Mesodermal cell (in vitro differentiated cells): ENCODE results near the gene RXRA.

Experiments
- H3K27ac ChIP-seq: 2 replicates; pipeline ENCODE4 v1.7.0; 2013; ENCODE audit warnings: mild to moderate bottlenecking, low read depth, low read length, moderate library complexity; ENCODE audit not compliant: severe bottlenecking
- H3K36me3 ChIP-seq: 2 replicates; pipeline ENCODE4 v1.7.1; 2013; ENCODE audit warnings: mild to moderate bottlenecking, low read length, moderate library complexity; ENCODE audit not compliant: control insufficient read depth, insufficient read depth
- H3K4me1 ChIP-seq: one replicate; pipeline ENCODE4 v1.7.1; 2013; ENCODE audit warnings: mild to moderate bottlenecking, low read length; ENCODE audit not compliant: insufficient read depth, control insufficient read depth, poor library complexity, severe bottlenecking
- H3K4me3 ChIP-seq: 2 replicates; pipeline ENCODE4 v1.7.0; 2013; ENCODE audit warnings: low read length, control low read depth, mild to moderate bottlenecking; ENCODE audit not compliant: insufficient read depth, poor library complexity, severe bottlenecking; ENCODE audit errors: extremely low read depth
- H3K9me3 ChIP-seq: 2 replicates; pipeline ENCODE4 v1.7.1; 2013; ENCODE audit warnings: mild to moderate bottlenecking, low read length, moderate library complexity; ENCODE audit not compliant: control insufficient read depth
- WGBS, 2 experiments: methylation state at CpG; one replicate each; pipeline ENCODE4 v1.1.5; 2013; ENCODE audit warnings: missing lambda C conversion rate in 2 of 2; ENCODE audit not compliant: insufficient coverage in 2 of 2; 5-methylcytosine and 5-hydroxymethylcytosine counted together

The RXRA gene

GRCh38 chr9:134341929-134342745 is 15.9 kb downstream of the RXRA start:
- Histone ChIP-seq H3K36me3 (no peaks in the 10 kb centered on the region), H3K4me1 (peaks cover 11% of the 10 kb centered on the region), H3K9me3 (no peaks in the 10 kb centered on the region), H3K27ac (no peak overlapping the region), H3K4me3 (no peak overlapping the region)
- WGBS, 2 experiments = 93 to 97% methylated on average over 14 to 18 of the region's 19 CpGs

GRCh38 chr9:134342746-134343115 is 16.5 kb downstream of the RXRA start:
- peaks cover 10% of the 10 kb centered on the region for H3K4me1 ChIP-seq
- WGBS, 2 experiments = 93 to 100% methylated on average over 5 of the region's 7 CpGs
- H3K9me3 ChIP-seq = no peaks in the 10 kb centered on the region
- no peak overlapping the region for H3K4me3 ChIP-seq
- H3K36me3 ChIP-seq = no peaks in the 10 kb centered on the region
- no peak overlapping the region for H3K27ac ChIP-seq

GRCh38 chr9:134343637-134344036 is 17.4 kb downstream of the RXRA start:
- H3K36me3 ChIP-seq = no peaks in the 10 kb centered on the region
- WGBS, 2 experiments = 87 to 97% methylated on average over 14 to 16 of the region's 16 CpGs

GRCh38 chr9:134344068-134344799 is 18.0 kb downstream of the RXRA start:
- no peak overlapping the region for H3K27ac ChIP-seq
- H3K9me3 ChIP-seq = no peaks in the 10 kb centered on the region
- no peaks in the 10 kb centered on the region for H3K4me1 ChIP-seq
- 91 to 92% methylated on average over 12 to 14 of the region's 17 CpGs for WGBS, 2 experiments
- no peaks in the 10 kb centered on the region for H3K36me3 ChIP-seq
- no peak overlapping the region for H3K4me3 ChIP-seq

More at GRCh38 chr9:134343637-134344036, 17.4 kb downstream of the RXRA start:
- H3K9me3 ChIP-seq = no peaks in the 10 kb centered on the region
- no peak overlapping the region for H3K27ac ChIP-seq
- peaks cover 1% of the 10 kb centered on the region for H3K4me1 ChIP-seq
- no peak overlapping the region for H3K4me3 ChIP-seq

GRCh38 chr9:134344800-134345310 is 18.6 kb downstream of the RXRA start:
- Histone ChIP-seq H3K4me3 (no peak overlapping the region), H3K36me3 (no peaks in the 10 kb centered on the region), H3K9me3 (no peaks in the 10 kb centered on the region), H3K27ac (no peak overlapping the region), H3K4me1 (peaks cover 2% of the 10 kb centered on the region)
- 97 to 99% methylated on average over 8 to 12 of the region's 14 CpGs for WGBS, 2 experiments

- H3K36me3 ChIP-seq = no peaks in the 10 kb centered on the region
- WGBS, 2 experiments = 96 to 99% methylated on average over 9 to 10 of the region's 12 CpGs
Measured at GRCh38 chr9:134345737-134346136, 19.5 kb downstream of the RXRA start.

GRCh38 chr9:134346151-134346550 is 19.9 kb downstream of the RXRA start:
- no peak overlapping the region for H3K27ac ChIP-seq
- no peaks in the 10 kb centered on the region for H3K9me3 ChIP-seq
- 80 to 97% methylated on average over 6 to 14 of the region's 14 CpGs for WGBS, 2 experiments
- H3K4me1 ChIP-seq = peaks cover 3% of the 10 kb centered on the region
- H3K36me3 ChIP-seq = no peaks in the 10 kb centered on the region
- no peak overlapping the region for H3K4me3 ChIP-seq

More at GRCh38 chr9:134345737-134346136, 19.5 kb downstream of the RXRA start:
- Histone ChIP-seq H3K4me3 (no peak overlapping the region), H3K27ac (no peak overlapping the region), H3K9me3 (no peaks in the 10 kb centered on the region), H3K4me1 (peaks cover 3% of the 10 kb centered on the region)

- H3K4me1 ChIP-seq = peaks cover 3% of the 10 kb centered on the region
- H3K27ac ChIP-seq = no peak overlapping the region
Measured at GRCh38 chr9:134346840-134347583, 20.8 kb downstream of the RXRA start.

GRCh38 chr9:134347996-134348395 is 21.7 kb downstream of the RXRA start:
- no peaks in the 10 kb centered on the region for H3K9me3 ChIP-seq
- WGBS, 2 experiments = 91 to 96% methylated on average over 10 of the region's 10 CpGs
- no peaks in the 10 kb centered on the region for H3K36me3 ChIP-seq
- no peak overlapping the region for H3K27ac ChIP-seq
- H3K4me3 ChIP-seq = no peak overlapping the region
- peaks cover 3% of the 10 kb centered on the region for H3K4me1 ChIP-seq

More at GRCh38 chr9:134346840-134347583, 20.8 kb downstream of the RXRA start:
- WGBS, 2 experiments = 94 to 98% methylated on average over 18 to 21 of the region's 21 CpGs
- Histone ChIP-seq H3K4me3 (no peak overlapping the region), H3K36me3 (no peaks in the 10 kb centered on the region), H3K9me3 (no peaks in the 10 kb centered on the region)

- 96 to 98% methylated on average over 28 to 30 of the region's 30 CpGs for WGBS, 2 experiments
- Histone ChIP-seq H3K27ac (no peak overlapping the region), H3K4me1 (peaks cover 3% of the 10 kb centered on the region), H3K4me3 (no peak overlapping the region), H3K36me3 (no peaks in the 10 kb centered on the region), H3K9me3 (no peaks in the 10 kb centered on the region)
Measured at GRCh38 chr9:134348404-134349155, 22.3 kb downstream of the RXRA start.
